GM12891 (cell line): ENCODE measurements around the gene PCOLCE2.

Source experiments
- PAX5 ChIP-seq: IDR thresholded peaks from 2 replicates; pipeline ENCODE4 v1.6.1; 2011; ENCODE audit warnings: low read length, moderate library complexity, mild to moderate bottlenecking; ENCODE audit not compliant: insufficient read depth, severe bottlenecking
- POLR2A ChIP-seq: IDR thresholded peaks from 2 replicates; pipeline ENCODE4 v1.6.1; 2011; ENCODE audit warnings: low read depth, low read length, control low read depth
- POLR2AphosphoS5 ChIP-seq: IDR thresholded peaks from 2 replicates; pipeline ENCODE4 v1.6.1; 2011; ENCODE audit warnings: low read depth, low read length, control low read depth
- SPI1 ChIP-seq: IDR thresholded peaks from 2 replicates; pipeline ENCODE4 v1.6.1; 2011; ENCODE audit warnings: low read depth, low read length, control low read depth
- TAF1 ChIP-seq: IDR thresholded peaks from 2 replicates; pipeline ENCODE4 v1.6.1; 2011; ENCODE audit warnings: low read depth, low read length, control low read depth

DNA sequence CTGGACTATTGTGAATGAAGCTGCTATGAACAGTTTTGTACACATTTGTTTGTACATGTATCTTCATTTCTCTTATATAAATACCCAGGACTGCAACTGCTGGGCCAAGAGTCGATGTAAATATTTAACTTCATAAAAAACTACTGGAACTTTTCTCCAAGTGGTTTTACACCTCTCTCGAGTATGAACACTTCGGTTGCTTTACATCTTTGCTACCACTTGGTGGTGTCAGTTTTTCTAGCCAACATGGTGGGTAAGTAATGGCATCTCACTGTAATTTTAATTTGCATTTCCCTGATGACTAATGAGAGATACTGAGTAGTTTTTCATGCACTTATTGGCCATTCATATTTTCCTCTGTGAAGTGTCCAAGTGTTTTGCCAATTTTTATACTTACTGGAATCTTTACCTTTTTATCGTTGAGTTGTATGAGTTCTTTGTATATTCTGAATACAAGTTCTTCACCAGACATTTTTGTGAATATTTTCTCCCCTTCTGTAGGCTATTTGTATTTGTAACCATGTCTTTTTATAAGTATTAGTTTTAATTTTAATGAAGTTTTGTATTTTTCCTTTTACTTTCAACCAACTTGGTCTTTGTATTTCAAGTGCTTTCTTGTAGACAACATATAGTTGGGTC lies 44.4 kb downstream of the PCOLCE2 start:
- TF ChIP-seq PAX5 (no peak), POLR2A (no peak), POLR2AphosphoS5 (no peak), SPI1 (no peak), TAF1 (no peak)
